SK-N-DZ (cell line): Measurements from ENCODE around the gene GPBAR1.
"Not testable (repeated sequence)": the region's sequence is repeated elsewhere in the genome, so short reads cannot be mapped to it uniquely, and the experiment has no call there.

Experiments used
- DNase-seq: peaks from one replicate; pipeline ENCODE4 v3.0.0-alpha.2; 2015; ENCODE audit warnings: low spot score

The GPBAR1 gene

GRCh38 chr2:218307415-218308090 lies 46.7 kb downstream of the GPBAR1 start:
- DNase-seq = no peak

GRCh38 chr2:218310853-218311540 lies 50.2 kb downstream of the GPBAR1 start:
- no peak for DNase-seq

GRCh38 chr2:218311541-218312266 lies 50.9 kb downstream of the GPBAR1 start:
- not testable (repeated sequence) for DNase-seq

GRCh38 chr2:218312267-218312756 lies 51.5 kb downstream of the GPBAR1 start:
- DNase-seq = no peak

GRCh38 chr2:218313356-218313755 lies 52.5 kb downstream of the GPBAR1 start:
- DNase-seq = no peak
